Cerebellar cortex (tissue), 1 donor: Measurements from ENCODE around the gene TPRKB.
"Not testable (repeated sequence)": the region's sequence is repeated elsewhere in the genome, so short reads cannot be mapped to it uniquely, and the experiment has no call there.

Experiments used
- DNase-seq: peaks from one replicate; pipeline ENCODE4 v3.0.0-alpha.2; 2015; ENCODE audit warnings: low spot score

The TPRKB gene

GRCh38 chr2:73736855-73737779 lies at the start of gene TPRKB:
Gene TPRKB, minus strand, starts transcription at chr2:73737345. Its CDS starts 2,776 bp downstream, at chr2:73734569.
- peak; percentile 97 for DNase-seq

GRCh38 chr2:73783883-73784282 lies 46.7 kb upstream of the TPRKB start, which contains the start of gene C2orf78:
Gene C2orf78, plus strand, starts transcription at chr2:73784183. Its CDS starts 127 bp downstream, at chr2:73784310.
- DNase-seq = not testable (repeated sequence)

- peak; percentile 49 for DNase-seq
Measured at GRCh38 chr2:73783402-73783801, 46.3 kb upstream of the TPRKB start.

- DNase-seq = no peak
Measured at GRCh38 chr2:73780237-73780582, 43.1 kb upstream of the TPRKB start.

- DNase-seq = peak; percentile 97
Measured at GRCh38 chr2:73779467-73780236, 42.5 kb upstream of the TPRKB start, which contains the start of gene DUSP11. Gene DUSP11, minus strand, starts transcription at chr2:73780103. Its CDS starts 129 bp downstream, at chr2:73779974.

GRCh38 chr2:73778867-73779466 lies 41.8 kb upstream of the TPRKB start:
- not testable (repeated sequence) for DNase-seq

GRCh38 chr2:73776869-73777519 lies 39.8 kb upstream of the TPRKB start:
- DNase-seq = no peak

GRCh38 chr2:73776381-73776780 lies 39.2 kb upstream of the TPRKB start:
- no peak for DNase-seq

GRCh38 chr2:73772819-73773218 lies 35.7 kb upstream of the TPRKB start:
- no peak for DNase-seq

GRCh38 chr2:73770725-73771124 lies 33.6 kb upstream of the TPRKB start:
- DNase-seq = no peak

GRCh38 chr2:73766994-73767393 lies 29.8 kb upstream of the TPRKB start:
- no peak for DNase-seq

- no peak for DNase-seq
Measured at GRCh38 chr2:73766349-73766748, 29.2 kb upstream of the TPRKB start.

GRCh38 chr2:73764945-73765344 lies 27.8 kb upstream of the TPRKB start:
- DNase-seq = no peak

- no peak for DNase-seq
Measured at GRCh38 chr2:73762571-73762970, 25.4 kb upstream of the TPRKB start.

GRCh38 chr2:73759904-73760303 lies 22.8 kb upstream of the TPRKB start:
- no peak for DNase-seq

GRCh38 chr2:73759285-73759764 lies 22.2 kb upstream of the TPRKB start:
- peak; percentile 96 for DNase-seq

- DNase-seq = not testable (repeated sequence)
Measured at GRCh38 chr2:73754332-73754731, 17.2 kb upstream of the TPRKB start.

- DNase-seq = no peak
Measured at GRCh38 chr2:73749314-73749713, 12.2 kb upstream of the TPRKB start.

- no peak for DNase-seq
Measured at GRCh38 chr2:73746877-73747208, 9.7 kb upstream of the TPRKB start.

- peak; percentile 95 for DNase-seq
Measured at GRCh38 chr2:73746015-73746876, 9.1 kb upstream of the TPRKB start.

- DNase-seq = no peak
Measured at GRCh38 chr2:73740767-73741166, 3.6 kb upstream of the TPRKB start.
